ENCODE data around the gene BAG2. TPM values are rescaled to one million over a fixed set of nuclear protein-coding genes. Genes with fewer than 3 reads are reported as not detected.

Gene BAG2
- total RNA-seq, 1 donor, result 17.7 TPM

DNA sequence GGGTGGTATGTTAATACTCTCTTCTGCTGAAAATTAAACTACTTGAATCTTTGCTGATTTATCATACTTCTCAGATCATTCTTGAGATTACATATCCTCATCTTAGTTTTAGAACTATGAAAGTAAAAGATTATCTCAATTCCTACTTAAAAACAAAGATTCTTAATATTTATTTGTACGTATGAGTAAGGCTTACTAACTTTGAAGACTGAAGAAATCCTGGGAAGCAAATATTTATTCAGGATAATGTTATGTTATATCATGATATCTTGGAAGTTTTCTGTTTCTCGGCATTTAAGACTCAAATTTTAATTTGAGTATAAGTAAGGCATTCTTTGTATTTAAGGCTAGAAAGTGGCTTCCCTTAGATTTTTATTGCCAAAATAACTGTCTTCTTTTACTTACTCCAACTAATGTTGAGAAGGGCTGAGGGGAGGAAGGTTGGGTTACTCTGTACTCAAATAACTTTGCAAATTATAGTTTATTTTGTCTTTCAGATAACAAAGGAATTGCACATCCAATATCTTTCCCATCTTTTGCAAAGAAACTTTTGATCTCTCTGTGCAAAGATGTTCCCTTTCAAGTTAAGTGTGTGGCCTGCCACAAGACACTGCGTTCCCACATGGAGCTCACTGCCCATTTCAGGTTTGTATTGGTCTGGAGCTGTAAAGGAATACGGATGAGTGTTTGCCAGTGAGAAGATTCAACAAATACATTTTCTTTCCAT is 30.5 kb upstream of the BAG2 start:
- Histone ChIP-seq H3K27ac (ENCODE audit: low read depth, low read length) (no peak overlapping the region), H3K4me2 (ENCODE audit: insufficient read depth, low read length) (no peak overlapping the region), H3K4me3 (ENCODE audit: insufficient read depth, low read length) (no peak overlapping the region), H4K20me1 (ENCODE audit: insufficient read depth, low read length) (no peaks in the 10 kb centered on the region), H2AFZ (ENCODE audit: low read length) (no peak overlapping the region), H3K9me3 (ENCODE audit: low read depth, low read length) (no peaks in the 10 kb centered on the region), H3K27me3 (ENCODE audit: insufficient read depth, low read length) (no peaks in the 10 kb centered on the region), H3K4me1 (ENCODE audit: insufficient read depth, low read length) (no peaks in the 10 kb centered on the region), H3K79me2 (ENCODE audit: insufficient read depth, low read length) (peaks cover 10% of the 10 kb centered on the region), H3K36me3 (ENCODE audit: insufficient read depth, low read length) (peaks cover 27% of the 10 kb centered on the region)
- no peak for DNase-seq (ENCODE audit: insufficient read length, low spot score, missing footprints)
- TF ChIP-seq, protein P1, sequence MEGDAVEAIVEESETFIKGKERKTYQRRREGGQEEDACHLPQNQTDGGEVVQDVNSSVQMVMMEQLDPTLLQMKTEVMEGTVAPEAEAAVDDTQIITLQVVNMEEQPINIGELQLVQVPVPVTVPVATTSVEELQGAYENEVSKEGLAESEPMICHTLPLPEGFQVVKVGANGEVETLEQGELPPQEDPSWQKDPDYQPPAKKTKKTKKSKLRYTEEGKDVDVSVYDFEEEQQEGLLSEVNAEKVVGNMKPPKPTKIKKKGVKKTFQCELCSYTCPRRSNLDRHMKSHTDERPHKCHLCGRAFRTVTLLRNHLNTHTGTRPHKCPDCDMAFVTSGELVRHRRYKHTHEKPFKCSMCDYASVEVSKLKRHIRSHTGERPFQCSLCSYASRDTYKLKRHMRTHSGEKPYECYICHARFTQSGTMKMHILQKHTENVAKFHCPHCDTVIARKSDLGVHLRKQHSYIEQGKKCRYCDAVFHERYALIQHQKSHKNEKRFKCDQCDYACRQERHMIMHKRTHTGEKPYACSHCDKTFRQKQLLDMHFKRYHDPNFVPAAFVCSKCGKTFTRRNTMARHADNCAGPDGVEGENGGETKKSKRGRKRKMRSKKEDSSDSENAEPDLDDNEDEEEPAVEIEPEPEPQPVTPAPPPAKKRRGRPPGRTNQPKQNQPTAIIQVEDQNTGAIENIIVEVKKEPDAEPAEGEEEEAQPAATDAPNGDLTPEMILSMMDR (IDR thresholded peaks at IDR 0.05; ENCODE audit: extremely low read depth, low read depth, low read length), result no peak

DNA sequence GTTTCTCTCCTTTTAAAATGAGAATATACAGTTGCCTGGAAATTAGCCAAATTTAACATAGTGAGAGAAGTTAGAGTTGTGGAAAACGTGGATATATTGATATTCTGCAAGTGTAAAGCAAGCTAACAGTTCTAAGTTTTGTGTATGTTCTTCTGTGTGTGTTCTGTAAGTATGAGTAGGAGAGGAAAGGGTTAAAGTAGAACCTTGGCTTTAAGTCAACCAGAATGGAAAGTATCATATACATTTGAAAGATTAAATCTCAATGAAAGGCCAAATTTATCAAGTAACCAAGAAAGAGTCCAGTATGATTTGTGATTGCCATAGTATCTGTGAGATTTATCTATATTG is 30.0 kb upstream of the BAG2 start:
- no peak for DNase-seq (ENCODE audit: insufficient read length, low spot score, missing footprints)
- H3K27me3 ChIP-seq (ENCODE audit: insufficient read depth, low read length), result no peaks in the 10 kb centered on the region
- TF ChIP-seq, protein P1 (IDR thresholded peaks at IDR 0.05; ENCODE audit: extremely low read depth, low read depth, low read length), result no peak
- H3K79me2 ChIP-seq (ENCODE audit: insufficient read depth, low read length), result peaks cover 6% of the 10 kb centered on the region
- H3K4me3 ChIP-seq (ENCODE audit: insufficient read depth, low read length), result no peak overlapping the region
- H3K36me3 ChIP-seq (ENCODE audit: insufficient read depth, low read length), result peaks cover 26% of the 10 kb centered on the region
- H3K9me3 ChIP-seq (ENCODE audit: low read depth, low read length), result no peaks in the 10 kb centered on the region
- H3K27ac ChIP-seq (ENCODE audit: low read depth, low read length), result no peak overlapping the region
- H4K20me1 ChIP-seq (ENCODE audit: insufficient read depth, low read length), result no peaks in the 10 kb centered on the region
- no peaks in the 10 kb centered on the region for H3K4me1 ChIP-seq (ENCODE audit: insufficient read depth, low read length)
- H2AFZ ChIP-seq (ENCODE audit: low read length), result no peak overlapping the region
- no peak overlapping the region for H3K4me2 ChIP-seq (ENCODE audit: insufficient read depth, low read length)

DNA sequence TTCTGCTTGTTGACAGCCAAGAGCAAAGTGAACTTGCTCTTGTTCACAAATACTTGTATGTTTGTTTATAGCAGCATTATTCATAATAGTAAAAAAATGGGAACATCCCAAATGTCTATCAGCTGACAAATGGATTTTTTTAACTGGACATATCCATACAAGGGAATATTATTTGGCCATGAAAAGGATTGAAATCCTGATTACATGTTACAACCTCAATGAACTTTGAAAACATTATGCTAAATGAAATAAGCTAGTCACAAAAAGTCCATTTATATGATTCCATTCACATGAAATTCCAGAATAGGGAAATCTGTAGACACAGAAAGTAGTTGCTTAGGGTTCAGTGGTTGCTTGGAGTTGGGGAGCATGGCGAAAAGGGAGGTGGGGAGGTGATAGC is 28.4 kb upstream of the BAG2 start:
- no peak for DNase-seq (ENCODE audit: insufficient read length, low spot score, missing footprints)
- Histone ChIP-seq H2AFZ (ENCODE audit: low read length) (no peak overlapping the region), H3K9me3 (ENCODE audit: low read depth, low read length) (no peaks in the 10 kb centered on the region), H3K4me1 (ENCODE audit: insufficient read depth, low read length) (no peaks in the 10 kb centered on the region), H3K4me2 (ENCODE audit: insufficient read depth, low read length) (no peak overlapping the region), H4K20me1 (ENCODE audit: insufficient read depth, low read length) (no peaks in the 10 kb centered on the region), H3K27ac (ENCODE audit: low read depth, low read length) (no peak overlapping the region), H3K4me3 (ENCODE audit: insufficient read depth, low read length) (no peak overlapping the region), H3K27me3 (ENCODE audit: insufficient read depth, low read length) (no peaks in the 10 kb centered on the region), H3K36me3 (ENCODE audit: insufficient read depth, low read length) (peaks cover 34% of the 10 kb centered on the region), H3K79me2 (ENCODE audit: insufficient read depth, low read length) (peaks cover 3% of the 10 kb centered on the region)
- TF ChIP-seq, protein P1 (IDR thresholded peaks at IDR 0.05; ENCODE audit: extremely low read depth, low read depth, low read length), result no peak

DNA sequence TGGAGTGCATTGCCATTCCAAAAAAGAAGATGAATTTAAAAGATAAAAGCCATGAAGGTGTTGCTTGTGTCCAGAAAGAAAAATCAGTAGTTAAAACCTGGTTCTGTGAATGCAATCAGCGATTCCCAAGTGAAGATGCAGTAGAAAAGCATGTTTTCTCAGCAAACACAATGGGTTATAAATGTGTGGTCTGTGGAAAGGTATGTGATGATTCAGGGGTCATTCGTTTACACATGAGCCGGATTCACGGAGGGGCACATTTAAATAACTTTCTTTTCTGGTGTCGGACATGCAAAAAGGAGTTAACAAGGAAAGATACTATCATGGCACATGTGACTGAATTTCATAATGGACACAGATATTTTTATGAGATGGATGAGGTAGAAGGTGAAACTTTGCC is 24.7 kb upstream of the BAG2 start:
- no peak overlapping the region for H3K27ac ChIP-seq (ENCODE audit: low read depth, low read length)
- H3K4me2 ChIP-seq (ENCODE audit: insufficient read depth, low read length), result no peak overlapping the region

More for the DNA sequence above, 24.7 kb upstream of the BAG2 start:
- Histone ChIP-seq H2AFZ (ENCODE audit: low read length) (no peak overlapping the region), H3K9me3 (ENCODE audit: low read depth, low read length) (no peaks in the 10 kb centered on the region), H3K79me2 (ENCODE audit: insufficient read depth, low read length) (peaks cover 3% of the 10 kb centered on the region), H3K36me3 (ENCODE audit: insufficient read depth, low read length) (peaks cover 38% of the 10 kb centered on the region), H3K27me3 (ENCODE audit: insufficient read depth, low read length) (no peaks in the 10 kb centered on the region), H4K20me1 (ENCODE audit: insufficient read depth, low read length) (no peaks in the 10 kb centered on the region), H3K4me1 (ENCODE audit: insufficient read depth, low read length) (no peaks in the 10 kb centered on the region), H3K4me3 (ENCODE audit: insufficient read depth, low read length) (no peak overlapping the region)
- no peak for DNase-seq (ENCODE audit: insufficient read length, low spot score, missing footprints)
- TF ChIP-seq, protein P1 (IDR thresholded peaks at IDR 0.05; ENCODE audit: extremely low read depth, low read depth, low read length), result no peak

Data from osteoblast (primary cell).